ENCODE measurements around the gene TP53TG3B.
"Not testable (repeated sequence)": the region's sequence is repeated elsewhere in the genome, so short reads cannot be mapped to it uniquely, and the experiment has no call there.

TP53TG3B gene

DNA sequence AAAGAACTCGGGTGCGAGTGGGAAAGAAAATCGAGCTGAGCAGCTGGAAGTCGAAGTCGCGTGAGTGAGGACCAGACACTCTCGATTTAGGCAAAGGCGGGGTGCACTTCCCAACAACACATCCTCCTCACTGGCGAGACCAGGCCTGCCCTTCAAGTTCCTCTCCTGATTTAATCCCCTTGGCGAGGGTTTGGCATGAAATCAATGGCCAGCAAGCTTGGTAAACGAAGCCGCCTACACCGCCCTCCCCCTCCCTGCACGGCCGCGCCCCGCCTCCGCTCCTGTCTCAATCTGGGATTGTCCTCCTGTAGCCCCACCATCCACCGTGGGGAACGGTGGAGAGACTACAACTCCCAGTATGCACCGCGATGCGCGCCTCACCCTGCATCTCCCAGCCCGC, at the start of gene TP53TG3B:
Gene TP53TG3B, plus strand, starts transcription at position 301 of the 400 bp plus-strand sequence. Its CDS starts 68 bp downstream, at position 369.
- not testable (repeated sequence) for DNase-seq (ENCODE audit: low read depth); H3K4me3 ChIP-seq (ENCODE audit: low read depth, low read length)

DNA sequence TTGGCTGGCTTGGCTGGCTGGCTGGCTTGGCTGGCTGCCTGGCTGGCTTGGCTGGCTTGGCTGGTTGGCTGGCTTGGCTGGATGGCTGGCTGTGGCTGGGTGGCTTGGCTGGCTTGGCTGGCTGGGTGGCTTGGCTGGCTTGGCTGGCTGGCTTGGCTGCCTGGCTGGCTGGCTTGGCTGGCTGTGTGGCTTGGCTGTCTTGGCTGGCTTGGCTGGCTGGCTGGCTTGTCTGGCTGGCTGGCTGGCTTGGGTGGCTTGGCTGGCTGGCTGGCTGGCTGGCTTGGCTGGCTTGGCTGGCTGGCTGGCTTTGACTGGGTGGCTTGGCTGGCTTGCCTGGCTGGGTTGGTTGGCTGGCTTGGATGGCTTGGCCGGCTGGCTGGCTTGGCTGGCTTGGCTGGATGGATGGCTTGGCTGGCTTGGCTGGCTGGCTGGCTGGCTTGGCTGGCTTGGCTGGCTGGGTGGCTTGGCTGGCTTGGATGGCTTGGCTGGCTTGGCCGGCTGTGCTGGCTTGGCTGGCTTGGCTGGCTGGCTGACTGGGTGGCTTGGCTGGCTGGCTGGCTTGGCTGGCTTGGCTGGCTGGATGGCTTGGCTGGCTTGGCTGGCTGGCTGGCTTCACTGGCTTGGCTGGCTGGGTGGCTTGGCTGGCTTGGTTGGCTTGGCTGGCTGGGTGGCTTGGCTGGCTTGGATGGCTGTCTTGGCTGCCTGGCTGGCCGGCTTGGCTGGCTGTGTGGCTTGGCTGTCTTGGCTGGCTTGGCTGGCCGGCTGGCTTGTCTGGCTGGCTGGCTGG, 24.2 kb upstream of the TP53TG3B start:
- not testable (repeated sequence) for H3K4me3 ChIP-seq (ENCODE audit: low read depth, low read length); DNase-seq (ENCODE audit: low read depth)

- DNase-seq (ENCODE audit: low read depth); H3K4me3 ChIP-seq (ENCODE audit: low read depth, low read length): not testable (repeated sequence)
Observed at GRCh38 chr16:33337627-33338542, 22.8 kb upstream of the TP53TG3B start.

GRCh38 chr16:33338543-33338951, 22.1 kb upstream of the TP53TG3B start:
- not testable (repeated sequence) for DNase-seq (ENCODE audit: low read depth); H3K4me3 ChIP-seq (ENCODE audit: low read depth, low read length)

- H3K4me3 ChIP-seq (ENCODE audit: low read depth, low read length); DNase-seq (ENCODE audit: low read depth): not testable (repeated sequence)
Observed at GRCh38 chr16:33339093-33340061, 21.3 kb upstream of the TP53TG3B start.
